Kidney capillary endothelial cell (primary cell): Measurements from ENCODE around the gene MAGEA1.
"Not testable (repeated sequence)": the region's sequence is repeated elsewhere in the genome, so short reads cannot be mapped to it uniquely, and the experiment has no call there.

Source experiments
- DNase-seq: peaks from one replicate; pipeline ENCODE4 v3.0.0-alpha.2; 2018; ENCODE audit warnings: low spot score

MAGEA1 gene

GRCh38 chrX:153179131-153179530, at the start of gene MAGEA1:
Gene MAGEA1, plus strand, starts transcription at chrX:153179284. Its CDS starts 3,106 bp downstream, at chrX:153182390.
- DNase-seq, result no peak

- DNase-seq, result not testable (repeated sequence)
Measured at GRCh38 chrX:153132924-153133323, 46.2 kb upstream of the MAGEA1 start.

- not testable (repeated sequence) for DNase-seq
Measured at GRCh38 chrX:153139074-153139473, 40.0 kb upstream of the MAGEA1 start.

GRCh38 chrX:153146288-153146687, 32.8 kb upstream of the MAGEA1 start:
- not testable (repeated sequence) for DNase-seq

GRCh38 chrX:153153516-153153915, 25.6 kb upstream of the MAGEA1 start:
- no peak for DNase-seq

GRCh38 chrX:153157450-153157849, 21.6 kb upstream of the MAGEA1 start:
- DNase-seq, result no peak

GRCh38 chrX:153158319-153158718, 20.8 kb upstream of the MAGEA1 start:
- DNase-seq, result no peak

GRCh38 chrX:153161952-153162351, 17.1 kb upstream of the MAGEA1 start:
- no peak for DNase-seq

GRCh38 chrX:153164733-153165132, 14.4 kb upstream of the MAGEA1 start:
- no peak for DNase-seq

- not testable (repeated sequence) for DNase-seq
Measured at GRCh38 chrX:153168423-153168822, 10.7 kb upstream of the MAGEA1 start.

GRCh38 chrX:153181822-153182221, 2.7 kb downstream of the MAGEA1 start:
- no peak for DNase-seq

GRCh38 chrX:153184787-153185186, 5.7 kb downstream of the MAGEA1 start:
- DNase-seq, result no peak

- no peak for DNase-seq
Measured at GRCh38 chrX:153190381-153190780, 11.3 kb downstream of the MAGEA1 start.

- no peak for DNase-seq
Measured at GRCh38 chrX:153200462-153200861, 21.4 kb downstream of the MAGEA1 start.

- DNase-seq, result no peak
Measured at GRCh38 chrX:153206425-153207046, 27.5 kb downstream of the MAGEA1 start.

GRCh38 chrX:153209347-153209746, 30.3 kb downstream of the MAGEA1 start:
- DNase-seq, result no peak

GRCh38 chrX:153214934-153215333, 35.9 kb downstream of the MAGEA1 start:
- no peak for DNase-seq

GRCh38 chrX:153216926-153217325, 37.8 kb downstream of the MAGEA1 start:
- no peak for DNase-seq

- DNase-seq, result no peak
Measured at GRCh38 chrX:153225438-153226098, 46.5 kb downstream of the MAGEA1 start.

GRCh38 chrX:153226344-153227185, 47.5 kb downstream of the MAGEA1 start:
- no peak for DNase-seq
